ENCODE data around the gene RBBP5. TPM values are rescaled to one million over a fixed set of nuclear protein-coding genes. Genes with fewer than 3 reads are reported as not detected.

Gene RBBP5
- total RNA-seq, 1 donor from 2014 or later: 19.7 TPM

DNA sequence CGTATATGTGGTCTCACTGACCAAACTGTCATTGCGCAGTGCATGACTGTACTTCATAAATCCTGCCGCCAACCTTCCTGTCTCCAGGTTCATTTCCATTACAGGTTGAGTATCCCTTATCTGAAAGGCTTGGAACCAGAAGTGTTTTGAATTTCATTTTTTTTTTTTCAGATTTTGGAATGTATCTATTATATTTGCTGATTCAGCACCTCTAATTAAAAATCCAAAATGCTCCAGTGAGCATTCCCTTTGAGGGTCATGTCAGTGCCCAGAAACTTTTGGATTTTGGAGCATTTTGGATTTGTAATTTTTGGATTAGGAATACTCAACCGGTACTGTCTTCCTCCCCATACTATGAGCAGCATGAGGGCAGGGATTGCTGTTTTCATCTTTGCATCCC, 30.7 kb upstream of the RBBP5 start:
- no peak overlapping the region for H3K27ac Mint-ChIP-seq
- H3K4me3 Mint-ChIP-seq: no peak overlapping the region
- peaks cover 71% of the 10 kb centered on the region for H3K36me3 Mint-ChIP-seq (ENCODE audit: low read depth)
- H3K9me3 Mint-ChIP-seq: peaks cover 11% of the 10 kb centered on the region
- H3K27me3 Mint-ChIP-seq: no peaks in the 10 kb centered on the region
- no peaks in the 10 kb centered on the region for H3K4me1 Mint-ChIP-seq
- DNase-seq (no peak), ATAC-seq (ENCODE audit: low read depth) (no peak)
- ChIA-PET POLR2A (no interaction called here), CTCF (interaction anchor here (0.6 kb wide), 1 partner anchor 11 kb away, joined by 3 read pairs; no protein-coding TSS in a partner anchor)
- intact Hi-C loops (cut with micrococcal nuclease): no loop called here
- TF ChIP-seq, protein P1, sequence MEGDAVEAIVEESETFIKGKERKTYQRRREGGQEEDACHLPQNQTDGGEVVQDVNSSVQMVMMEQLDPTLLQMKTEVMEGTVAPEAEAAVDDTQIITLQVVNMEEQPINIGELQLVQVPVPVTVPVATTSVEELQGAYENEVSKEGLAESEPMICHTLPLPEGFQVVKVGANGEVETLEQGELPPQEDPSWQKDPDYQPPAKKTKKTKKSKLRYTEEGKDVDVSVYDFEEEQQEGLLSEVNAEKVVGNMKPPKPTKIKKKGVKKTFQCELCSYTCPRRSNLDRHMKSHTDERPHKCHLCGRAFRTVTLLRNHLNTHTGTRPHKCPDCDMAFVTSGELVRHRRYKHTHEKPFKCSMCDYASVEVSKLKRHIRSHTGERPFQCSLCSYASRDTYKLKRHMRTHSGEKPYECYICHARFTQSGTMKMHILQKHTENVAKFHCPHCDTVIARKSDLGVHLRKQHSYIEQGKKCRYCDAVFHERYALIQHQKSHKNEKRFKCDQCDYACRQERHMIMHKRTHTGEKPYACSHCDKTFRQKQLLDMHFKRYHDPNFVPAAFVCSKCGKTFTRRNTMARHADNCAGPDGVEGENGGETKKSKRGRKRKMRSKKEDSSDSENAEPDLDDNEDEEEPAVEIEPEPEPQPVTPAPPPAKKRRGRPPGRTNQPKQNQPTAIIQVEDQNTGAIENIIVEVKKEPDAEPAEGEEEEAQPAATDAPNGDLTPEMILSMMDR (IDR thresholded peaks at IDR 0.05): no peak

DNA sequence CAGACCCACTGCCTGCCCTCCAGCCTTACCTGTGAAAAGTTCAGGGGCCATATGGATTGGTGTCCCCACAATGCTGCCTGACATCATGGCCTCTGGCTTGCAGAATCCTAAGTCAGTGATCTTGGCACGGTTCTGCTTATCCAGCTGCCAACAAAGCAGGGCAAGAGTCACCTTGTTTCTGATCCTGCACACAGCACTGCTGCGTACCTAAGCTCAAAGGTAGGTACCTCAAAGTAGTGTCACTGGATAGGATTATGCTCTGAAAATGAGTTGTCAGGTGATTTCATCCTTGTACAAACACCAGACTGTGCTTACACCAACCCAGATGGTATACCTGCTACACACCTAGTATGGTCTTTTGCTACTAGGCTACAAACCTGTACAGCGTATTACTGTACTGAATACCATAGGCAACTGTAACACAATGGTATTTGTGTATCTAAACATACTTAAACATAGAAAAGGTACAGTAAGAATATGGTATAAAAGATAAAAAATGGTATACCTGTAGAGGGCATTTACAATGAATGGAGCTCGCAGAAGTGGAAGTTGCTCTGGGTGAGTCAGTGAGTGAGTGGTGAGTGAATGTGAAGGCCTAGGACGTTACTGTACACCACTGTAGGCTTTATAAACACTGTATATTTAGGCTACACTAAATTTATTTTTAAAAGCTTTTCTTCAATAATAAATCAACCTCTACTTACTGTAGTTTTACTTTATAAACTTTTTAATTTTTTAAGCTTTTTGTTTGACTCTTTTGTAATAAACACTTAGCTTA, 29.1 kb upstream of the RBBP5 start:
- ChIA-PET POLR2A (no interaction called here), CTCF (interaction anchor here (1.4 kb wide), 2 partner anchors 10 to 106 kb away, joined by 3 to 6 read pairs; no protein-coding TSS in a partner anchor)
- Mint-ChIP-seq H3K9me3 (peaks cover 2% of the 10 kb centered on the region), H3K27ac (no peak overlapping the region), H3K4me3 (no peak overlapping the region), H3K4me1 (no peaks in the 10 kb centered on the region), H3K36me3 (ENCODE audit: low read depth) (peaks cover 67% of the 10 kb centered on the region), H3K27me3 (no peaks in the 10 kb centered on the region)
- ATAC-seq (ENCODE audit: low read depth) (no peak), DNase-seq (no peak)
- TF ChIP-seq, protein P1 (IDR thresholded peaks at IDR 0.05): no peak
- intact Hi-C loops (cut with micrococcal nuclease): no loop called here

DNA sequence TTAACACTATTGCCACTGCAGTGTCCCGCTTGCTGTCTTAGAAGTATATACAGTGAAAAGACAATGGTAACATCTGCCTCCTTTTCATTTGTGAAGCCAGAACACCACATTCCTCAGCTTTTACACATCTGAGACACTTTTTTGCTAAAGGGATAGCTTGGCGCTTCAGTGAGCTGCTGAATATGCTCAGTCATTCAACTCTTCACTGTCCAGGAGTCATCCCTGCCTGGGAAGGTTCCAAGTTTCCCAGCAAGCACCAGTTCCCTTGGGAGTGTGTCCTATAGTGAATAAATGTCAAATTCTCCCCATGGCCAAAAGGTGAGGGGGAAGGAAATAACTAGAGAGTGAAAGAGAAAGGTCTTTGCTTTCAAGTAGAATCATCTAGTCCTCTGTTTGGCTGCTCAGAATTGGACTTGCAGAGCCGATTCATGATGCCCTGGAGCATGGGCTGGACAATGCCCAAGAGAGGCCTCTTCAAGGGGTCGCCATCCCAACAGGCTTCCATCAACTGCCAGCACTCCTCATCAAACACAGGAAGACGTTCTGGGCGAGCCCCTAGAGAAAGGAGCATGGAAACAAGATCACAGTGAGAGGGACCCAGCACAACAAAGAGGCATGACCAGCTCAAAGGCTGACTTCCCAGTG, 25.5 kb upstream of the RBBP5 start:
- peaks cover 42% of the 10 kb centered on the region for H3K36me3 Mint-ChIP-seq (ENCODE audit: low read depth)
- H3K4me1 Mint-ChIP-seq: no peaks in the 10 kb centered on the region
- ChIA-PET POLR2A (no interaction called here), CTCF (interaction anchor here (1.2 kb wide), 1 partner anchor 340 kb away, joined by 3 read pairs; no protein-coding TSS in a partner anchor)
- ATAC-seq (ENCODE audit: low read depth) (no peak), DNase-seq (no peak)
- H3K9me3 Mint-ChIP-seq: no peaks in the 10 kb centered on the region
- H3K27me3 Mint-ChIP-seq: no peaks in the 10 kb centered on the region
- no peak overlapping the region for H3K4me3 Mint-ChIP-seq
- intact Hi-C loops (cut with micrococcal nuclease): no loop called here
- TF ChIP-seq, protein P1 (IDR thresholded peaks at IDR 0.05): no peak
- H3K27ac Mint-ChIP-seq: no peak overlapping the region

DNA sequence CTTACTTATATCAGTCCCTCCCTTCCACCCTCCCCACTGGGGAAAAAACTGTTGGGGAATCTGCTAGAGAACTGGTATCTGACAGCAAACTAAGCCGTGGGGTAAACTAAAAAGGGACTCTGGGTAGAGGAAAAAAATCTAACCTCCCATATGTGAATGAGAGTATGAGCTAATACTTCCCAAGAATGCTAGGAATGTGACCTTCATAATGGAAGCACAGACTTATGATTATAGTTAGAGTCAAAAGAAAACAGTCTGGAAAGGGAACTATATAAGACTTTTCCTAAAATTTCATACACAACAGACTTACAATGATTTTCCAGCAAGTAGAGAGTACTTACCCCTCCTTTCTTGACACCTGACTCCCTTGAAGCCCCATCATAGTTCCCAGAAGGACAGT, 23.0 kb upstream of the RBBP5 start:
- Mint-ChIP-seq H3K27me3 (no peaks in the 10 kb centered on the region), H3K27ac (no peak overlapping the region), H3K9me3 (no peaks in the 10 kb centered on the region), H3K4me1 (peaks cover 10% of the 10 kb centered on the region), H3K4me3 (no peak overlapping the region), H3K36me3 (ENCODE audit: low read depth) (peaks cover 33% of the 10 kb centered on the region)
- ChIA-PET POLR2A (no interaction called here), CTCF (interaction anchor here (2.7 kb wide), 1 partner anchor 111 kb away, joined by 10 read pairs; no protein-coding TSS in a partner anchor)
- ATAC-seq (ENCODE audit: low read depth): no peak
- DNase-seq: no peak
- intact Hi-C loops (cut with micrococcal nuclease): loop anchor here (5.0 kb wide), 1 partner anchor 37 kb away; no protein-coding TSS in a partner anchor
- TF ChIP-seq, protein P1 (IDR thresholded peaks at IDR 0.05): no peak

All from activated B cell treated with CpG ODN at 0.5 μM for 24 hours (primary cell).